K562 (cell line): ENCODE data around the gene TBCEL. TPM values are rescaled to one million over a fixed set of nuclear protein-coding genes. Genes with fewer than 3 reads are reported as not detected.

Experiments used
- ATAC-seq: fragments of 200-7000 bp; cut with Tn5 transposase; 3 replicates; pipeline ENCODE4 v1.9.1; 2020; ENCODE audit warnings: moderate library complexity
- BruUV-seq: library from RNA; stranded (reverse); fragments of 400-500 nt; replicated peaks from 2 replicates; lab custom pipeline; 2021; lab: Mats Ljungman, UMichigan
- CTCF ChIA-PET: fragments of 300-600 bp; formaldehyde crosslinking; extraction: SDS; loops from one replicate; lab custom pipeline; 2021; ENCODE audit warnings: low intra/inter-chr PET ratio; lab: Yijun Ruan, JAX
- POLR2A ChIA-PET: fragments of 300-600, 350-650 bp; sonication (Branson Sonifier 250); formaldehyde crosslinking; extraction: SDS; loops from one replicate; lab custom pipeline; 2021; ENCODE audit warnings: antibody characterized with exemption, inconsistent platforms; lab: Yijun Ruan, JAX
- DNase-seq, 4 experiments: peaks; one replicate each; pipeline versions ENCODE4 v3.0.0 to v3.0.0-alpha.2; 2011 to 2018; ENCODE audit warnings: low spot score in 3 of 4, mixed read lengths in 3 of 4; ENCODE audit errors: extremely low read depth in 1 of 4
- FAIRE-seq: peaks from 2 replicates; lab custom pipeline; 2011; peaks lifted over from hg19 to GRCh38; lab: Jason Lieb, UNC
- H2AFZ ChIP-seq: 2 replicates; pipeline ENCODE4 v1.6.0; 2011; ENCODE audit warnings: low read depth, low read length, control low read depth, inconsistent platforms
- H3K27ac ChIP-seq: fragments of 200-600 bp; 3 replicates; pipeline ENCODE4 v1.8.0; 2011; ENCODE audit warnings: low read depth, mild to moderate bottlenecking, control low read depth, inconsistent platforms, low read length, moderate library complexity, mixed read lengths; ENCODE audit errors: extremely low read depth
- H3K27me3 ChIP-seq, 2 experiments: fragments of 300-600 bp in 1 of 2; 2 replicates in 1 of 2; 3 replicates in 1 of 2; pipeline versions ENCODE4 v1.6.0 to v1.8.0; 2011; ENCODE audit warnings: inconsistent platforms in 2 of 2, low read length in 2 of 2, mild to moderate bottlenecking in 1 of 2, mixed read lengths in 1 of 2, moderate library complexity in 1 of 2; ENCODE audit not compliant: control insufficient read depth in 2 of 2, insufficient read depth in 2 of 2
- H3K36me3 ChIP-seq: fragments of 300-600 bp; 3 replicates; pipeline ENCODE4 v1.8.0; 2011; ENCODE audit warnings: mild to moderate bottlenecking, low read length, inconsistent platforms; ENCODE audit not compliant: control insufficient read depth, insufficient read depth
- H3K4me1 ChIP-seq, 2 experiments: fragments of 200-600 bp in 1 of 2; replicated peaks in 1 of 2; 2 replicates in 1 of 2; 3 replicates in 1 of 2; pipeline versions ENCODE4 v1.5.1 to v1.8.0; 2011; ENCODE audit warnings: inconsistent platforms in 2 of 2, low read length in 2 of 2, mild to moderate bottlenecking in 1 of 2, mixed read lengths in 1 of 2, moderate library complexity in 1 of 2; ENCODE audit not compliant: control insufficient read depth in 2 of 2, insufficient read depth in 2 of 2
- H3K4me2 ChIP-seq: 2 replicates; pipeline ENCODE4 v1.6.1; 2011; ENCODE audit warnings: low read length, control low read depth, inconsistent platforms, mixed read lengths; ENCODE audit not compliant: insufficient read depth
- H3K4me3 ChIP-seq: fragments of 200-600 bp; sonication (generic), shearing (Covaris generic); 2 replicates; pipeline ENCODE4 v1.5.1; 2016; ENCODE audit warnings: control low read depth, inconsistent platforms
- H3K79me2 ChIP-seq: fragments of 200-600 bp; 3 replicates; pipeline ENCODE4 v1.8.0; 2011; ENCODE audit warnings: low read length, inconsistent platforms; ENCODE audit not compliant: control insufficient read depth, insufficient read depth
- H3K9ac ChIP-seq, 2 experiments: 2 replicates each; pipeline versions ENCODE4 v1.6.0 to v1.6.1; 2011; ENCODE audit warnings: low read depth in 2 of 2, low read length in 2 of 2, control low read depth in 1 of 2, inconsistent platforms in 1 of 2, mild to moderate bottlenecking in 1 of 2, mixed read lengths in 1 of 2; ENCODE audit not compliant: insufficient read depth in 1 of 2
- H3K9me1 ChIP-seq: one replicate; pipeline ENCODE4 v1.6.0; 2011; ENCODE audit warnings: inconsistent platforms, mild to moderate bottlenecking, low read length, moderate library complexity; ENCODE audit not compliant: control insufficient read depth, insufficient read depth
- H3K9me3 ChIP-seq: replicated peaks from 2 replicates; pipeline ENCODE4 v1.5.1; 2011; ENCODE audit warnings: low read depth, low read length, inconsistent platforms; ENCODE audit not compliant: control insufficient read depth, insufficient read depth
- H4K20me1 ChIP-seq: replicated peaks from 2 replicates; pipeline ENCODE4 v1.6.1; 2011; ENCODE audit warnings: low read length, inconsistent platforms, mixed read lengths; ENCODE audit not compliant: control insufficient read depth, insufficient read depth
- BRCA1 ChIP-seq, 2 experiments: fragments of 450-650 bp in 1 of 2; sonication (generic) in 1 of 2; formaldehyde crosslinking in 1 of 2; IDR thresholded peaks; 2 replicates each; pipeline versions ENCODE4 v1.5.0 to v1.6.1; 2017 to 2020; ENCODE audit warnings: mild to moderate bottlenecking in 1 of 2, missing genetic modification reagents in 1 of 2
- EWSR1 ChIP-seq: fragments of 450-650 bp; IDR thresholded peaks from 2 replicates; pipeline ENCODE4 v1.6.1; 2018; ENCODE audit warnings: borderline replicate concordance, mild to moderate bottlenecking, low read depth, moderate library complexity; ENCODE audit not compliant: partially characterized antibody
- FIP1L1 ChIP-seq: fragments of 200-400 bp; formaldehyde crosslinking; IDR thresholded peaks from 2 replicates; pipeline ENCODE4 v1.6.1; 2018; ENCODE audit warnings: mild to moderate bottlenecking, low read depth, low read length; ENCODE audit not compliant: poor library complexity, severe bottlenecking
- GATAD2A ChIP-seq: fragments of 450-650 bp; IDR thresholded peaks from 2 replicates; pipeline ENCODE4 v1.6.1; 2017
- LCOR ChIP-seq: sonication (generic); formaldehyde crosslinking; IDR thresholded peaks from 2 replicates; pipeline ENCODE4 v1.8.0; 2022; ENCODE audit warnings: mild to moderate bottlenecking, missing genetic modification reagents
- NFYB ChIP-seq: IDR thresholded peaks from 2 replicates; pipeline ENCODE4 v1.6.1; 2011; ENCODE audit warnings: mild to moderate bottlenecking, moderate library complexity; ENCODE audit not compliant: insufficient read length; ENCODE audit errors: extremely low read depth
- PYGO2 ChIP-seq: fragments of 450-650 bp; IDR thresholded peaks from 2 replicates; pipeline ENCODE4 v1.6.1; 2016; ENCODE audit warnings: mild to moderate bottlenecking, missing genetic modification characterization, moderate library complexity, missing compliant biosample characterization
- RNF2 ChIP-seq: sonication (generic); IDR thresholded peaks from 2 replicates; pipeline ENCODE4 v1.6.1; 2016
- SMC3 ChIP-seq: conservative IDR thresholded peaks from 2 replicates; pipeline ENCODE4 v1.6.1; 2011; ENCODE audit warnings: low read depth, low read length, improper control_type of control experiment; ENCODE audit not compliant: insufficient read depth
- SRSF9 ChIP-seq: fragments of 200-400 bp; formaldehyde crosslinking; IDR thresholded peaks from 2 replicates; pipeline ENCODE4 v1.6.1; 2017; ENCODE audit warnings: low read depth, low read length, borderline replicate concordance
- ZNF140 ChIP-seq: fragments of 250-450 bp; sonication (Bioruptor Pico); IDR thresholded peaks from 2 replicates; pipeline ENCODE4 v1.8.0; 2021; ENCODE audit warnings: moderate library complexity, mild to moderate bottlenecking, inconsistent platforms
- ZNF695 ChIP-seq: fragments of 450-650 bp; formaldehyde crosslinking; IDR thresholded peaks from 2 replicates; pipeline ENCODE4 v1.4.0; 2020; ENCODE audit warnings: mild to moderate bottlenecking, moderate library complexity
- WGBS: fragments of 100-300 bp; shearing (Covaris generic); methylation state at CpG from one replicate; pipeline ENCODE4 v1.1.6; 2016; ENCODE audit warnings: low coverage, mixed read lengths; ENCODE audit not compliant: insufficient coverage; ENCODE audit errors: missing lambda C conversion rate; 5-methylcytosine and 5-hydroxymethylcytosine counted together
- in situ Hi-C: fragments of 300-500 bp; cut with MboI; formaldehyde crosslinking; loops from 4 replicates; pipeline ENCODE4 v1.15.0; 2018; ENCODE audit warnings: inconsistent platforms, mixed read lengths
- intact Hi-C: fragments of 100-400 bp; cut with micrococcal nuclease; formaldehyde crosslinking; loops from 2 replicates; pipeline ENCODE4 v1.14.2; 2022
- polyA plus RNA-seq, 8 experiments: library from polyadenylated mRNA; depleted of rRNA in 4 of 8; stranded (reverse) in 5 of 8; unstranded in 3 of 8; fragments of >200 nt; fragmentation: Nextera tagmentation in 2 of 8; fragmentation: Illumina TruSeq in 1 of 8; extraction: Ambion mirVana in 2 of 8; extraction: Trizol in 1 of 8; gene quantifications; 2 replicates each; pipeline versions ENCODE4 v1.2.1 to v1.2.3, GENCODE V29; 2011 to 2014; ENCODE audit warnings: inconsistent platforms in 1 of 8, missing spikeins in 1 of 8
- total RNA-seq, 7 experiments: library from RNA; depleted of rRNA in 6 of 7; stranded (reverse); fragments of >200 nt in 6 of 7; fragmentation: Illumina TruSeq in 2 of 7; extraction: Trizol in 2 of 7; gene quantifications; 2 replicates each; pipeline versions ENCODE4 v1.2.1 to v1.2.3, GENCODE V29; 2011 to 2021; ENCODE audit warnings: low replicate concordance in 1 of 7
- TF ChIP-seq, protein P1 (sequence below): sonication (generic); formaldehyde crosslinking; IDR thresholded peaks from 2 replicates; pipeline ENCODE4 v1.8.0; 2023; ENCODE audit warnings: missing genetic modification reagents, mild to moderate bottlenecking, borderline replicate concordance

Gene TBCEL
- total and polyA plus RNA-seq, 9 of the 15 experiments (the other 6 are each of a cell fraction or from before 2014, with no cell fraction given) = 0.39 to 2.3 (median 1.4) TPM

DNA sequence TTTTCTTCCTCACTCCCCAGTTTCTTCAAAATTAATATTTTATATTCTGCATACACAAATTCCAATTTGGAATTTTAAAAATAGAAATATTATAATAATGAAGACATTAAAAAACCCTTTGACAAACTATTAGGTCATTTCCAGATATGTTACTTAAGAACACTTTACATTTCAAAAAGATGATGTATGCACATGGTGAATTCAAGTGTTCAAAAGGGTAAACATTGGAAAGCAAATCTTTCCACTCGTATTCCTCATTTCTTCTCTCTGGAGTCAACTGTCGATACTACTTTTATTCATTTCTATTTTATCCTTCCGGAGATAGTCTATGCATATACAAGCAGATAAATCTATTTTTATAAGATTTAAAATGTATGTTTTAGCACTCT, 16.7 kb downstream of the TBCEL start:
- 6% methylated on average over 3 of the region's 3 CpGs for WGBS
- H3K79me2 ChIP-seq = no peaks in the 10 kb centered on the region
- H3K27ac ChIP-seq = no peak overlapping the region
- POLR2A ChIA-PET = no interaction called here
- CTCF ChIA-PET = no interaction called here
- no peak overlapping the region for H3K9ac ChIP-seq
- no TSS peak for BruUV-seq
- H3K9me3 ChIP-seq = no peaks in the 10 kb centered on the region
- H3K27me3 ChIP-seq = no peaks in the 10 kb centered on the region
- H4K20me1 ChIP-seq = no peaks in the 10 kb centered on the region
- FAIRE-seq (no peak), ATAC-seq (no peak), DNase-seq (no peak)
- H2AFZ ChIP-seq = no peak overlapping the region
- no peaks in the 10 kb centered on the region for H3K36me3 ChIP-seq
- no peak for TF ChIP-seq ZNF140 (CRISPR knock-in tag)
- no peak for TF ChIP-seq SMC3
- TF ChIP-seq, protein P1, sequence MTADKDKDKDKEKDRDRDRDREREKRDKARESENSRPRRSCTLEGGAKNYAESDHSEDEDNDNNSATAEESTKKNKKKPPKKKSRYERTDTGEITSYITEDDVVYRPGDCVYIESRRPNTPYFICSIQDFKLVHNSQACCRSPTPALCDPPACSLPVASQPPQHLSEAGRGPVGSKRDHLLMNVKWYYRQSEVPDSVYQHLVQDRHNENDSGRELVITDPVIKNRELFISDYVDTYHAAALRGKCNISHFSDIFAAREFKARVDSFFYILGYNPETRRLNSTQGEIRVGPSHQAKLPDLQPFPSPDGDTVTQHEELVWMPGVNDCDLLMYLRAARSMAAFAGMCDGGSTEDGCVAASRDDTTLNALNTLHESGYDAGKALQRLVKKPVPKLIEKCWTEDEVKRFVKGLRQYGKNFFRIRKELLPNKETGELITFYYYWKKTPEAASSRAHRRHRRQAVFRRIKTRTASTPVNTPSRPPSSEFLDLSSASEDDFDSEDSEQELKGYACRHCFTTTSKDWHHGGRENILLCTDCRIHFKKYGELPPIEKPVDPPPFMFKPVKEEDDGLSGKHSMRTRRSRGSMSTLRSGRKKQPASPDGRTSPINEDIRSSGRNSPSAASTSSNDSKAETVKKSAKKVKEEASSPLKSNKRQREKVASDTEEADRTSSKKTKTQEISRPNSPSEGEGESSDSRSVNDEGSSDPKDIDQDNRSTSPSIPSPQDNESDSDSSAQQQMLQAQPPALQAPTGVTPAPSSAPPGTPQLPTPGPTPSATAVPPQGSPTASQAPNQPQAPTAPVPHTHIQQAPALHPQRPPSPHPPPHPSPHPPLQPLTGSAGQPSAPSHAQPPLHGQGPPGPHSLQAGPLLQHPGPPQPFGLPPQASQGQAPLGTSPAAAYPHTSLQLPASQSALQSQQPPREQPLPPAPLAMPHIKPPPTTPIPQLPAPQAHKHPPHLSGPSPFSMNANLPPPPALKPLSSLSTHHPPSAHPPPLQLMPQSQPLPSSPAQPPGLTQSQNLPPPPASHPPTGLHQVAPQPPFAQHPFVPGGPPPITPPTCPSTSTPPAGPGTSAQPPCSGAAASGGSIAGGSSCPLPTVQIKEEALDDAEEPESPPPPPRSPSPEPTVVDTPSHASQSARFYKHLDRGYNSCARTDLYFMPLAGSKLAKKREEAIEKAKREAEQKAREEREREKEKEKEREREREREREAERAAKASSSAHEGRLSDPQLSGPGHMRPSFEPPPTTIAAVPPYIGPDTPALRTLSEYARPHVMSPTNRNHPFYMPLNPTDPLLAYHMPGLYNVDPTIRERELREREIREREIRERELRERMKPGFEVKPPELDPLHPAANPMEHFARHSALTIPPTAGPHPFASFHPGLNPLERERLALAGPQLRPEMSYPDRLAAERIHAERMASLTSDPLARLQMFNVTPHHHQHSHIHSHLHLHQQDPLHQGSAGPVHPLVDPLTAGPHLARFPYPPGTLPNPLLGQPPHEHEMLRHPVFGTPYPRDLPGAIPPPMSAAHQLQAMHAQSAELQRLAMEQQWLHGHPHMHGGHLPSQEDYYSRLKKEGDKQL (CRISPR knock-in tag) = no peak
- no peak for TF ChIP-seq EWSR1
- no peak for TF ChIP-seq BRCA1 (IDR thresholded peaks at IDR 0.05)
- no peak for TF ChIP-seq BRCA1 (CRISPR knock-in tag; IDR thresholded peaks at IDR 0.05)
- no peak for TF ChIP-seq ZNF695
- TF ChIP-seq LCOR (CRISPR knock-in tag) = no peak
- TF ChIP-seq SRSF9 = no peak
- no peak for TF ChIP-seq NFYB
- no peak for TF ChIP-seq RNF2
- TF ChIP-seq GATAD2A = no peak
- TF ChIP-seq PYGO2 (tag) = no peak
- no peak for TF ChIP-seq FIP1L1
- no peaks in the 10 kb centered on the region for H3K4me1 ChIP-seq
- H3K4me3 ChIP-seq = no peak overlapping the region
- no peaks in the 10 kb centered on the region for H3K9me1 ChIP-seq
- intact Hi-C loops (no loop called here), in situ Hi-C loops (no loop called here)
- no peak overlapping the region for H3K4me2 ChIP-seq
